Peyer's patch (tissue), 4 donors: ENCODE results near the gene RIPPLY3.

ENCODE experiments used
- CTCF ChIP-seq, 6 experiments: fragments of 450-650 bp in 4 of 6; fragments of 200-600 bp in 2 of 6; sonication (generic) in 1 of 6; IDR thresholded peaks; one replicate each; pipeline ENCODE4 v1.5.1; 2017 to 2019; ENCODE audit warnings: antibody characterized with exemption in 6 of 6, mild to moderate bottlenecking in 3 of 6, moderate library complexity in 1 of 6
- POLR2A ChIP-seq, 2 donors: fragments of 450-650 bp; IDR thresholded peaks; one replicate each; pipeline ENCODE4 v1.5.1; 2017; ENCODE audit warnings: antibody characterized with exemption in 2 of 2, mild to moderate bottlenecking in 2 of 2, moderate library complexity in 2 of 2

- TF ChIP-seq POLR2A (IDR thresholded peaks at IDR 0.05) (no peak), CTCF (IDR thresholded peaks at IDR 0.05) (no peak)
These were observed 37.3 kb downstream of the RIPPLY3 start for GRCh38 chr21:37043818-37044217.
